Measurements from ENCODE around the gene GPD2.

Gene GPD2

DNA sequence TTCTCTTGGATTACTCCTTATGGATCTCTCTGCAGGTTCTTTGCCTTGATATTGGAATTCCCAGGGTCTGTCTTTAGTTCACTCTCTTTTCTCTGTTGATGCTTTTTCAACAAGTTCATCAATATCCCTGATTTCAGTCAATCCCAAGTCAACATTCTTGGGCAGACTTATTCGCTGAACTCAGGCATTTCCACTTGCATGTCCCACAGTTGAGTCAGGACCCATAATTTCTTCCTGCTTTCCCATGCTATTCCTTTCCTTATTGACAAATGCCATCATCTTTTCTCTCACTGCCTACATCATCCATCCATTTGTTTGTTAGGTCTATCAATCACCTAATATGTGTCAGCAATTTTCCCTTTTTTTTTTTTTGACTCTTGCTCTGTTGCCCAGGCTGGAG is 11.6 kb downstream of the GPD2 start:
- DNase-seq (ENCODE audit: low spot score) = no peak
- TF ChIP-seq, protein P1, sequence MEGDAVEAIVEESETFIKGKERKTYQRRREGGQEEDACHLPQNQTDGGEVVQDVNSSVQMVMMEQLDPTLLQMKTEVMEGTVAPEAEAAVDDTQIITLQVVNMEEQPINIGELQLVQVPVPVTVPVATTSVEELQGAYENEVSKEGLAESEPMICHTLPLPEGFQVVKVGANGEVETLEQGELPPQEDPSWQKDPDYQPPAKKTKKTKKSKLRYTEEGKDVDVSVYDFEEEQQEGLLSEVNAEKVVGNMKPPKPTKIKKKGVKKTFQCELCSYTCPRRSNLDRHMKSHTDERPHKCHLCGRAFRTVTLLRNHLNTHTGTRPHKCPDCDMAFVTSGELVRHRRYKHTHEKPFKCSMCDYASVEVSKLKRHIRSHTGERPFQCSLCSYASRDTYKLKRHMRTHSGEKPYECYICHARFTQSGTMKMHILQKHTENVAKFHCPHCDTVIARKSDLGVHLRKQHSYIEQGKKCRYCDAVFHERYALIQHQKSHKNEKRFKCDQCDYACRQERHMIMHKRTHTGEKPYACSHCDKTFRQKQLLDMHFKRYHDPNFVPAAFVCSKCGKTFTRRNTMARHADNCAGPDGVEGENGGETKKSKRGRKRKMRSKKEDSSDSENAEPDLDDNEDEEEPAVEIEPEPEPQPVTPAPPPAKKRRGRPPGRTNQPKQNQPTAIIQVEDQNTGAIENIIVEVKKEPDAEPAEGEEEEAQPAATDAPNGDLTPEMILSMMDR (IDR thresholded peaks at IDR 0.05; ENCODE audit: borderline replicate concordance, control extremely low read depth, extremely low read depth, insufficient read depth, missing control alignments) = no peak

GRCh38 chr2:156448766-156449165 is 12.6 kb downstream of the GPD2 start:
- TF ChIP-seq, protein P1 (IDR thresholded peaks at IDR 0.05; ENCODE audit: borderline replicate concordance, control extremely low read depth, extremely low read depth, insufficient read depth, missing control alignments) = no peak
- in situ Hi-C loops (cut with MboI; ENCODE audit: low sequenced_read_pairs, unreplicated experiment) = no loop called here
- no peak for DNase-seq (ENCODE audit: low spot score)

More for the DNA sequence above, 11.6 kb downstream of the GPD2 start:
- in situ Hi-C loops (cut with MboI; ENCODE audit: low sequenced_read_pairs, unreplicated experiment) = no loop called here

DNA sequence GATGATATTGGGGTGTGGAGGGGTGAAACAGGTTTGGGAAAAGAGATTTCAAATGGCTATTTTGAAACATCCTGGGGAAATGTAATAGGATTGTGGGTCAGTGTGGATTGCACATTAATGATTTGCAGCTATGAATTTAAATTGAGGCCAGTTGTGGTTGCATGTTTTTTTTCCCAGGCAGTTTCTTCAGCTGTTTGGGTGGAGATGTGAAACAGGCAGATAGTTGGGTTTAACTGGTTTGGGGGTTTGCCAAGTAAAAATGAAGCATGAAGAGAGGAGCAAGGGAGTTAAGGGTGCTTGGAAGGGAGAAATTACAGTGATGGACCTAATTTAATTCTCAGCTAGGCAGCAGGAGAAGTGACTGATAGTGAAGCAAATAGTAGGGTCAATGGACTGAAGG is 16.8 kb downstream of the GPD2 start:
- no peak for DNase-seq (ENCODE audit: low spot score)
- in situ Hi-C loops (cut with MboI; ENCODE audit: low sequenced_read_pairs, unreplicated experiment) = no loop called here
- TF ChIP-seq, protein P1 (IDR thresholded peaks at IDR 0.05; ENCODE audit: borderline replicate concordance, control extremely low read depth, extremely low read depth, insufficient read depth, missing control alignments) = no peak

DNA sequence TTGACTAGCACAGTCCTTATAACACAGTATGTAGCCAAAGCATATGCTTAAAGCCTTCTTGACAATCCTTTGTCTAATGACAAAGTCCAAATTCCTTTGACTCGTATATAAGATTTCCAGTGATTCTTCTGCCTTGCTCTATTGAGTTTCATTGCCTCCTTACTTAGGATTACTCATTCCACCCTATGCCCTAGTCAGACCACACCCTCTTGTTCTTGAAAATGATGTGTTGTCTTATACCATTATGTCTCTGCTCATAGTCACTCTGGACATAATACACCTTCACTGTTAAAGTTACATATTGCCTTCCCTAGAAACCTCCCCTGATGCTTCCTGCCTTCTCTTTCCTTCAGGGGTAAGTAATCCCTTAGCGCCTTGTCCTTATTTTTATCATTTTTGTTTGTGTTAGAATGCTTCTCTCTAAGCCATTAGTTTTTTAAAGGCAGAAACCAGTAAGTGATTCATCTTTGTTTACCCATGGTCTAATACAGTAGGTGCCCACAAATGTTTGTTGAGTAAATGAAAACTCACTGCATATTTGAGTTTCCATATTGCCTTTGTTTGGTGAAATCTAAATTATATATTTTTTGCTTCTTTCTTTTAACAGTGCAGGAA is 19.3 kb downstream of the GPD2 start:
- in situ Hi-C loops (cut with MboI; ENCODE audit: low sequenced_read_pairs, unreplicated experiment) = no loop called here
- no peak for DNase-seq (ENCODE audit: low spot score)
- TF ChIP-seq, protein P1 (IDR thresholded peaks at IDR 0.05; ENCODE audit: borderline replicate concordance, control extremely low read depth, extremely low read depth, insufficient read depth, missing control alignments) = no peak

GRCh38 chr2:156456616-156457015 is 20.4 kb downstream of the GPD2 start:
- TF ChIP-seq, protein P1 (IDR thresholded peaks at IDR 0.05; ENCODE audit: borderline replicate concordance, control extremely low read depth, extremely low read depth, insufficient read depth, missing control alignments) = no peak
- in situ Hi-C loops (cut with MboI; ENCODE audit: low sequenced_read_pairs, unreplicated experiment) = no loop called here
- no peak for DNase-seq (ENCODE audit: low spot score)

DNA sequence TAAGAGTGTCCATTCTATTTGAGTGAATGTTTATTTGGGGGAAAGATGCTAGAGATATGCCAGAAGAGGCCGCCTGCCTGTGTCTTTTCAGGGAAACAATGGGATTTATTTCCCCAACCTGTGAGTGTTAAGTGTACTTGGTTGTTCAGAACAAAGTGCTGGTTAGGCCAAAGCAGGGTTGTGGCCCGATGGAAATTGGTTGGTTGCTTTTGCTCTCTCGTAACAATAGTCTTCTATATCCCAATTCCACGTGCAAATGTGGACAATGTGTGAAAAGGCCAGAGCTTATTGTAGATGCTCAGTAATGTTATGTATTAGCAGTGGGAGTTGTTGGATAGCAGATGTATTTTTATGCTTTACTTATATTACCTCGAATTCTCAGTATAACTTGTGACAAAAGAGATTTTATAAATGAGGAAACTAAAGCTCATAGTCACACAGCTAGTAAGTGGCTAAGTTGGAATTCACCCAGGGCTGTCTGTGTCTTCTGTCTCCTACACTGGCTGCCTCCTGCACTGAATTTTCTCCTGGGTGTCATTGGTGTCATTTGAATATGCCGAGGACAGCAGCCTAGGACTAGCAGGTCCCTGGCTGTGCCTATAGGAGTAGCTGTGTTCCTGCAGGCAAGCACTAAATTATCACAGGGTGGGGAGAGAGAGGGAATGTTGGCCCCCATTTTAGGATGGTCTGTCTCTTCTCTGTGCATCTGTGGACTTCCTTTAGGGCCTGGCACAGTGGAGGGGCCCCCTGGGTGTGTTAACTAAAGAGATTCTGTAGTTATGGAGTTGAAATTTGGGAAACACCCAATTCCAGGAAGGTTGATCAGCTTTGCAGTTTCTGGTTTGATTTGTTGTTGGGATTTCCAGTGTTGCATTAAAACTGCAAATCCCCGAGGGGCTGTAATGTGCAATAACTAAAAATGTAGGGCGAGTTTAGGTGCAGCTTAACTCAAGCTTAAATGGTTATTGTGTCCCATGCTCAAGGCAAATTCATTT is 21.6 kb downstream of the GPD2 start:
- DNase-seq (ENCODE audit: low spot score) = no peak
- in situ Hi-C loops (cut with MboI; ENCODE audit: low sequenced_read_pairs, unreplicated experiment) = no loop called here
- TF ChIP-seq, protein P1 (IDR thresholded peaks at IDR 0.05; ENCODE audit: borderline replicate concordance, control extremely low read depth, extremely low read depth, insufficient read depth, missing control alignments) = no peak

All from GM13976 (cell line).